ENCODE results near the gene HDHD5.

DNA sequence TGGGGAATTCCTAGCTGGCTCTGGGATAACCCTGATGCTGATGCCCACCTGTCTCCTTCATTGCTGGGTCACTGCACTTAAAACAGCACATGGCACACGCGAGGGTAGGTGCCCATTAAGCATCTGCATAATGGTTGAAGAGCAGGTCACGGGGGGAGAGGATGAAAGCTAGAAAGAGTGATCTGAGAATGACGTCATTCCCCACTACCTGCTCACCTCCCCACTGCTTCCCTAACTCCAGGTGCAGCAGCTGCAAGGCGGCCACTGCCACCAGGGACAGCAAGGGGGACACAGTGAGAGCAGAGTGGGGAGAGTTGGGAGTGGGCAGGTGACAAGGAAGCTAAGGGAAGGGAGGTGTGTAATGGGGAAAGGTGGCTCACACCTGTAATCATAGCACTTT lies 33.1 kb upstream of the HDHD5 start:
- TF ChIP-seq EZH2 (IDR thresholded peaks at IDR 0.05; ENCODE audit: insufficient read depth, low read length), result no peak
- no peak for TF ChIP-seq CTCF (IDR thresholded peaks at IDR 0.05; ENCODE audit: insufficient read depth, low read depth, low read length)
